HG02981 (cell line): ENCODE measurements around the gene COL3A1.

ENCODE experiments used
- ATAC-seq: cut with Tn5 transposase; IDR thresholded peaks from one replicate; pipeline ENCODE4 v1.9.1; 2021; ENCODE audit warnings: mild to moderate bottlenecking, moderate library complexity; ENCODE audit not compliant: unreplicated experiment

Gene COL3A1

DNA sequence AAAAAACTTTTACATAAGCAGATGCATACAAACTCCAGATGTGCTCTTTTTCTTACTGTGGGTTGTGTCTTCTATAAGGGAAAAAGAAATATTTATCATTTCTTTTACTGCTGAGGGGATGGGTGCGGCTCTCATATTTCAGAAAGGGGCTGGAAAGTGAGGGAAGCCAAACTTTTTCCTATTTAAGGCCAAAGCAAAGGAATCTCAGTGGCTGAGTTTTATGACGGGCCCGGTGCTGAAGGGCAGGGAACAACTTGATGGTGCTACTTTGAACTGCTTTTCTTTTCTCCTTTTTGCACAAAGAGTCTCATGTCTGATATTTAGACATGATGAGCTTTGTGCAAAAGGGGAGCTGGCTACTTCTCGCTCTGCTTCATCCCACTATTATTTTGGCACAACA is at the start of gene COL3A1:
Gene COL3A1, plus strand, starts transcription at position 210 of the 400 bp plus-strand sequence. Its CDS starts 117 bp downstream, at position 327.
- ATAC-seq = no peak

DNA sequence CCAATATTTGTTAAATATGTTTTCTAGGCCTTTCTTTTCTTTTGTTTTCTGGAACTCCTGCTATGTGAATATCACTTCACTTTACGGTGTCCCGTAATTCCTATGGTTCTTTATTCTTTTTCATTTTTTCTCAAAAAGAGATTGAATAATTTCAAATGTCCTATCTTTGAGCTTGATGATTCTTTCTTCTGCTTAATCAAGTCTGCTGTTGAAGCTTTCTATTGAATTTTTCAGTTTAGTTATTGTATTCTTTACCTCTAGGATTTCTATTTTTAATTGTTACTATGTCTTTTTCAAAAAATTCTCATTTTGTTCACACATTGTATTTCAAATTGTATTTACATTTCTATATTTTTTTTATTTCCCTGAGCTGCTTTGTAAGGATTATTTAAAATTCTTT is 45.5 kb upstream of the COL3A1 start:
- no peak for ATAC-seq

- ATAC-seq = no peak
Measured at GRCh38 chr2:188931361-188931760, 42.8 kb upstream of the COL3A1 start.

DNA sequence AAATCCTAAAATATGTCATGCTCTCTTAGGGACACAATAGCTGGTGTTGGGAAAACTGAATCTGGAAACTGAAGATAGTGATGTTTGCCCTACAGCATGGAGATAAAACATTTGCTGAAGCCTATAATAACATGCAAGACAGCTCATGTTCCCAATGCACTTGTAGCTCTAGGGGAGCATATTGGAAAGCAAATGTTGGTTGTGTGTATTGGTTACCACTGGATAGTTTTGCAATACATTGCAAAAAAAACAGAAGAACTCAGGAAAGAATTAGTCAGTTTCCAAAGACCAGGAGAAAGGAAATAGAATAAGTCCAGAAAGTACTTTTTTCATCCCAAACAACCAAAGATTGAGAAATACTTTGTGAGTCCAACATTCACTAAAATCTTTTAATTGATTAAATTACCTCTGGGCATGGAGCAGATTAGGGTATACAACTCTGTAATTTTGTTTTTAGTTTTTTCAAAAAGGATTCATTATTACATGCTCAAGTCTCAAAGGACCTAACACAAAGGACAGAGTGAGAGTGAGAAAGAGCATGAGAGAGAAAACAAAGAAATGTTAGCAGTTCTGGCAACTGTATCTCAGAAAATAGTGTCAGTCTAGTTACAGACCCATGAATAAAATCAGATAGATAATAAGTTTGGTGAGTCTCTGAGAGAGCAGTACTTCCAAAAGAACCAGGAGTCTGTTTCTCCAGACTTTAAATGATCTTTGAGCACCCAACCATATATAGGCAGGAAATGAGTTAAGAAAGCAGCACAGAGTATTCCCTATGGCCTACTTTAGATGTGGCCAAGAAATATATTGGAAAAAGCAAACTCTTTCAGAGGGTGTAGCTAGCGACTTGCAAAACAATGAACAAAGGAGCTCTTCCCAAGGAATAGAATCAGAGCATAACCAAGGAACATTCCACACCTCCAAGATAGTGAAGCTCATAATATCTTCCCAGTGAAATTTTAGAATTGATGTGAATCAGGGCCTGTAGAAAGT is 36.6 kb upstream of the COL3A1 start:
- ATAC-seq = no peak

DNA sequence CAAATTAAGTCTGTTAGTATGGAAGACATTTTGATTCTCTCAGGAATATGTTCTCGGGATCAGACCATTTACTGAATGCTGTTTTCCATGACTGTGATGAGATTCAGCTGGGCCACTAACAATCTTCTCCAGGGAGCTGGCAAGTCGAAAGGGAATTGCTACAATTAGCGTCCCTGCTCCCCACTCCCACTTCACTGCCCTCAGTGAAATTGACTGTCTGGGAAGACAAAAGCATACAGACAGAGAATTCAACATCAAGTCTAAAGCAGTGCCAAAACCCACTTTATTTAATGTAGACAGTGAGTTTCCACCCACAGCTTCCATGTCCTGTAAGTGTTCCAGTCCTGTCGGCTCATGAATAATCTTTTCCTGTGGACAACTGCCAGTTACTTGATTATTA is 34.0 kb upstream of the COL3A1 start:
- ATAC-seq = no peak

- ATAC-seq = no peak
Measured at GRCh38 chr2:188944442-188944841, 29.7 kb upstream of the COL3A1 start.

- ATAC-seq = no peak
Measured at GRCh38 chr2:188949046-188949818, 24.9 kb upstream of the COL3A1 start.

GRCh38 chr2:188952901-188953300 is 21.3 kb upstream of the COL3A1 start:
- no peak for ATAC-seq

DNA sequence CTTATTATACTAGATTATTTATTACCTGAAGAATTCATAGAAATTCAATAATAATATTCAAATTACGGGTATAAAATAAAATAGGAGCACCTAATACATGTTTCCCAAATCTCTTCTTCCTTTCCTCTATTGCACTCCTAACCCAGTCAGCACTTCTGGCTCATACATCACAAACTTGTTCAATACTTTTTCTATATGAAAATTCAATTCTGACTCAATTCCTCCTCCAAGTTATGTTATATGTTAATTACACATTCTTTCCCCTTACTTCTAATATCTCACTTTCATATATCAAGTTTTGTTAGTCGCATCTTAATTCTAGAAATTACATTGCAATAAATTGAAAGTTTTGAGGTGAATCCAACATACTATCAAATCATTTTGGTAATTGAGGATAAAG is 17.9 kb upstream of the COL3A1 start:
- no peak for ATAC-seq

- no peak for ATAC-seq
Measured at GRCh38 chr2:188956961-188957360, 17.2 kb upstream of the COL3A1 start.

GRCh38 chr2:188957646-188958045 is 16.5 kb upstream of the COL3A1 start:
- ATAC-seq = no peak

DNA sequence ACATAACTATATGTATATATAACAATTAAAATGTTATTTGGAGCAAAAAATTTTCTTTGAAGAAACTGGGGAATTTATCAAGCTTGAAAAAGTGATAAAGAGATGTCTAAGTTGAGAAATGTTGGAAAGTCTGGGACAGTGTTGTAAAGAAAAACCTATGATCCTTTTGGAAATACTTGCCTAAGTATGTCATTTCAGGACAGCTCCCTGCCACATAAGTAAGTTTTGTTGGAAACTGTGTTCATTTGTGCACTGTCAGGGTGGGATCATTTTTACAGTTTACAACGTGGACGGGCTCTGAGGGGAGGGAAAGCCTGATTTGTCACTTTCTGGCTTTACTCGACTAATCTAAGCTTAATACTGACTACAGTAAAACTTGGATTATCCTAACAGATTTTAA is 10.4 kb upstream of the COL3A1 start:
- ATAC-seq = no peak

GRCh38 chr2:188964976-188965546 is 9.1 kb upstream of the COL3A1 start:
- no peak for ATAC-seq

DNA sequence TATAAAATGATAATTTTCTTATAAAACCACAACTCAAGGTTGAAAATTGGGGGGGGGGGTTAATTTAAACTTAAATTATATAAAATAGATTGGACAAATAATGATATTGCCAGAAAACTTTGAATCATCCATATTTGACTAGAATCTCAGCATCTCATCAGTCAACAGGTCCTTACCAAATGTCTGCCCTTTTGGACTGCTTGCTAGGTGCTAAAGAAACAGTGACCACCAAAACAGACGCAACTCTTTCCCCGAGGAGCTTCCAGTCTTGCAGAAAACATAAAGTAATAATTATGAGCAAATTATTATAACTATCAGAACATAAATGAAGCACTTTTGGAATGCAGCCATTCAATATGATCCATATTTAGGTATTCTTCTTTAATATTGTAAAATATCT is 8.6 kb upstream of the COL3A1 start:
- no peak for ATAC-seq

DNA sequence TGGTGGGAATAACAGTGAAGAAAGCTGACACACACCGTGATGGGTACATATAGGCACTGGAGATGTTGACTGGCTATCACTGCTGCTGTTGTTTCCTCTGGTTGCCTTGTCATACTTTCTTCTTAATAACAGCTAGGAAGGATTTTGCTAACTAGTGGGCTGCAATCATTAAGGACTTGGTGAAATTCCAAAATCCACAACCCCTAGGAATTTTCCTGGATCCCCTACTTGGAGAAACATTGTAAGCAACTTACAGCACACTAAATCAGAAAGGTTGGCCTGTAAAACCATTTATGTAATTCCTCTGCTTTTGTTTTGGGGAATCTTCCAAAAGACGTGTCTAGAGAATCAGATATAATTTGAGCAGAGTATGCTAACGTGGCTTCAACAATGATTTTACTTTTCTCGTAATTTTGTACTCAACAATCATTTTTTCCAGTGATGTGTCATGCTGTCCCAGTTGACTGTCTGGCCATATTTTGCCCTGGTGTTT is 8.0 kb upstream of the COL3A1 start:
- ATAC-seq = no peak

GRCh38 chr2:188966728-188967440 is 7.3 kb upstream of the COL3A1 start:
- ATAC-seq = no peak

- ATAC-seq = no peak
Measured at GRCh38 chr2:188969236-188969635, 4.9 kb upstream of the COL3A1 start.

DNA sequence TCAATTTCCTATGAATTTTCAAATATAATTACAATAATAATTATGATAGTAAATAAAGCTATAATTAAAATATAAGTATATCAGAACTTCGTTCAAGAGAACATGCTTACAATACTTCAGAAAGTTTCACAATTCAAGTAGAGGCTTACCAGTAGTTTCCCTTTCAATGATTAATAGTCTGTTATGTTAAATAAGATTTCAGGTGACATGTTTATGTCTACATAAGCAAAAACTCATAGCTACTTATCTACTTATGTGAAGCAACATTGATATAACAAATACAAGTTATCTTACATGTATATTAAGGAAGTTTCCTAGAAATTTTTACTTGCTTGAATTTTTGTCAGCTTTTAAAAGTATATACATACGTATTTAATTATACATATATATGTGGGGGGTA is 4.5 kb upstream of the COL3A1 start:
- no peak for ATAC-seq

DNA sequence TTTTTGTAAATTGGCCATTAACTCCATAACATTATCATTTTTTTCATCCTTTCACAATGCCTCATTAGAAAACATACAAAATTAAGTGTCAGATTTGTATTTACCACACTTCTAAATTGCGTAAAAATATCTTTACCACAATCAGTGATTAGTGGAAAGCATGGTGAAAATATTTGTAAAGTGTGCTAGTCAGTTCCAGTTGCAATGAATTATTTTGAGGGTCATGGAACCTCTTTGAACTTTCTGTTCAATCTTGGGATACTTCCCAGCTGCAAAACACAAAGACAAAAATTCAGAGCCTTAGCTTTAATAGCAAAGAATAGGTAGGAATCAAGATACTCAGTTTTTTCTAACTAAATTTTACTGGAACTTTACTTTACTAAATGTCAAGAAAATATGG is 4.0 kb upstream of the COL3A1 start:
- ATAC-seq = no peak

GRCh38 chr2:188971432-188971861 is 2.7 kb upstream of the COL3A1 start:
- no peak for ATAC-seq

GRCh38 chr2:188973641-188974040 is 532 bp upstream of the COL3A1 start:
- ATAC-seq = no peak
